A549 treated with dexamethasone at 1 μM for 4 hours (cell line): ENCODE data around the gene MCRIP1. TPM values are rescaled to one million over a fixed set of nuclear protein-coding genes. Genes with fewer than 3 reads are reported as not detected.

Experiments used
- total RNA-seq: library from RNA; stranded (reverse); fragments of 200-300 nt; extraction: Qiagen RNA extraction; gene quantifications from 5 replicates; pipeline ENCODE4 v1.2.3, GENCODE V29; 2022

The MCRIP1 gene
- 81.7 to 100 TPM (median 89.2 TPM) in 5 replicates for total RNA-seq

GRCh38 chr17:81833160-81833920, at the start of gene MCRIP1:
MCRIP1 (minus strand) TSS chr17:81833291; CDS start chr17:81824506, 8,785 bp downstream.

DNA sequence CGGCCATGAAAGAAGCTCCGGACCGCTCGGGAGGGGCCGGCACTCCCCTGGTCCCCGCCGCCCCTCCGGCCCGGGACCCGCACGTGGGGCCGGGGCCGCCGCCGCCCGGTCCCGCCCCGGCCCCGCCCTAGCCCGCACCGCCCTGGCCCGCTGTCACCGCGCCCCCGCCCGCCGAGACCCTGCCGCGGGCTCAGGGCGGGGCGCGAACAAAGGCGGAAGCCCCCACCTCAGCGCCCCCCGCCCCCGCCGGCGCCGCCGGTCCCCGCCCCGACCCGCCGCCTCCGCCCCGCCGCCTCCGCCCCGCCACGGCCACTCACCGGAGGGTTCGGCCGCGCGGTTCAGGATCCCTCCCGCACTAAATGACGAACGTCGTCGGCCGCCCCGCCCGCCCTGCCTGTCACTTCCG, 37.9 kb upstream of the MCRIP1 start, which contains the start of gene ARHGDIA:
Gene ARHGDIA (minus strand): TSS at position 357 of the 406 bp plus-strand sequence. CDS start 1,407 bp downstream, outside the sequence.

GRCh38 chr17:81859906-81860755, 27.0 kb upstream of the MCRIP1 start, which contains the start of gene P4HB:
P4HB (minus strand) TSS chr17:81860535; CDS start chr17:81860471, 64 bp downstream.

GRCh38 chr17:81834831-81835267, 1.8 kb upstream of the MCRIP1 start, which contains the start of gene PPP1R27:
PPP1R27 (minus strand) TSS chr17:81835050; CDS start chr17:81834953, 97 bp downstream.

GRCh38 chr17:81803728-81804558, 29.1 kb downstream of the MCRIP1 start, which contains the start of gene GCGR:
GCGR (plus strand) TSS chr17:81804150; CDS start chr17:81809019, 4,869 bp downstream.

Other genes with a start within 250 kb of the MCRIP1 start
- 78.4 to 102 TPM (median 96.0 TPM) in 5 replicates for gene NPLOC4, start 196.2 kb downstream of the MCRIP1 start, total RNA-seq
- gene TSPAN10, start 196.1 kb downstream of the MCRIP1 start, total RNA-seq, result 4.0 to 5.5 TPM (median 4.3 TPM) in 5 replicates
- gene PDE6G, start 176.7 kb downstream of the MCRIP1 start, total RNA-seq, result 1.5 to 3.6 TPM (median 2.2 TPM) in 5 replicates
- gene OXLD1, start 166.7 kb downstream of the MCRIP1 start, total RNA-seq, result 31.2 to 55.4 TPM (median 50.7 TPM) in 5 replicates
- gene CCDC137, start 166.6 kb downstream of the MCRIP1 start, total RNA-seq, result 56.0 to 72.5 TPM (median 62.3 TPM) in 5 replicates
- gene ARL16, start 149.5 kb downstream of the MCRIP1 start, total RNA-seq, result 40.2 to 45.0 TPM (median 42.3 TPM) in 5 replicates
- gene HGS, start 149.3 kb downstream of the MCRIP1 start, total RNA-seq, result 136 to 196 TPM (median 182 TPM) in 5 replicates
- 203 to 295 TPM (median 273 TPM) in 5 replicates for gene MRPL12, start 129.9 kb downstream of the MCRIP1 start, total RNA-seq
- gene SLC25A10, start 121.0 kb downstream of the MCRIP1 start, total RNA-seq, result 25.4 to 45.1 TPM (median 41.3 TPM) in 5 replicates
- gene GCGR, start 29.1 kb downstream of the MCRIP1 start, total RNA-seq, result 0.08 to 0.56 TPM (median 0.33 TPM) in 5 replicates
- gene PPP1R27, start 1.8 kb upstream of the MCRIP1 start, total RNA-seq, result 0.19 to 0.42 TPM (median 0.27 TPM) in 5 replicates
- gene P4HB, start 27.2 kb upstream of the MCRIP1 start, total RNA-seq, result 735 to 768 TPM (median 746 TPM) in 5 replicates
- 587 to 631 TPM (median 602 TPM) in 5 replicates for gene ARHGDIA, start 38.0 kb upstream of the MCRIP1 start, total RNA-seq
- 182 to 229 TPM (median 212 TPM) in 5 replicates for gene ALYREF, start 58.3 kb upstream of the MCRIP1 start, total RNA-seq
- 198 to 216 TPM (median 207 TPM) in 5 replicates for gene ANAPC11, start 58.4 kb upstream of the MCRIP1 start, total RNA-seq
- gene NPB, start 68.9 kb upstream of the MCRIP1 start, total RNA-seq, result 0.34 to 0.63 TPM (median 0.62 TPM) in 5 replicates
- gene PCYT2, start 78.1 kb upstream of the MCRIP1 start, total RNA-seq, result 13.7 to 17.4 TPM (median 16.1 TPM) in 5 replicates
- 27.2 to 42.5 TPM (median 37.4 TPM) in 5 replicates for gene SIRT7, start 84.9 kb upstream of the MCRIP1 start, total RNA-seq
- 19.5 to 29.0 TPM (median 25.9 TPM) in 5 replicates for gene MAFG, start 94.4 kb upstream of the MCRIP1 start, total RNA-seq
- gene PYCR1, start 104.0 kb upstream of the MCRIP1 start, total RNA-seq, result 59.9 to 84.2 TPM (median 83.7 TPM) in 5 replicates
- gene MYADML2, start 113.9 kb upstream of the MCRIP1 start, total RNA-seq, result not detected in 5 replicates
- 0.20 to 0.44 TPM (median 0.31 TPM) in 5 replicates for gene NOTUM, start 127.9 kb upstream of the MCRIP1 start, total RNA-seq
- gene ASPSCR1, start 144.3 kb upstream of the MCRIP1 start, total RNA-seq, result 17.1 to 25.9 TPM (median 24.4 TPM) in 5 replicates
- 145 to 169 TPM (median 152 TPM) in 5 replicates for gene CENPX, start 189.6 kb upstream of the MCRIP1 start, total RNA-seq
- gene LRRC45, start 190.0 kb upstream of the MCRIP1 start, total RNA-seq, result 6.6 to 14.0 TPM (median 12.5 TPM) in 5 replicates
- gene RAC3, start 198.4 kb upstream of the MCRIP1 start, total RNA-seq, result 26.3 to 41.3 TPM (median 39.9 TPM) in 5 replicates
- 67.6 to 94.3 TPM (median 88.7 TPM) in 5 replicates for gene DCXR, start 204.4 kb upstream of the MCRIP1 start, total RNA-seq
- 16.9 to 23.8 TPM (median 22.2 TPM) in 5 replicates for gene RFNG, start 218.5 kb upstream of the MCRIP1 start, total RNA-seq
- gene GPS1, start 218.6 kb upstream of the MCRIP1 start, total RNA-seq, result 98.9 to 142 TPM (median 133 TPM) in 5 replicates
- 71.1 to 133 TPM (median 117 TPM) in 5 replicates for gene DUS1L, start 232.5 kb upstream of the MCRIP1 start, total RNA-seq